ENCODE measurements around the gene CST3.

Gene CST3

GRCh38 chr20:23601715-23602114, 36.0 kb downstream of the CST3 start:
- Histone ChIP-seq H3K27ac (ENCODE audit: extremely low read depth, low read depth, low read length) (no peak overlapping the region), H3K4me1 (ENCODE audit: control insufficient read depth, insufficient read depth, low read length) (no peaks in the 10 kb centered on the region), H3K36me3 (ENCODE audit: control insufficient read depth in 2 of 2, insufficient read depth in 1 of 2, low read length in 2 of 2) (no peaks in the 10 kb centered on the region), H3K4me3 (ENCODE audit: low read depth, low read length) (no peak overlapping the region), H3K9me3 (ENCODE audit: control insufficient read depth, insufficient read depth, low read depth, low read length) (no peaks in the 10 kb centered on the region)
- ChIA-PET CTCF (interaction anchor here (0.6 to 9.3 kb wide), 2 partner anchors 159 to 176 kb away, joined by 3 to 84 read pairs; no protein-coding TSS in a partner anchor), POLR2A (no interaction called here)
- TF ChIP-seq ZSCAN4 (tag by site-specific recombination; IDR thresholded peaks at IDR 0.05): no peak
- no peak for TF ChIP-seq ZNF138 (tag by site-specific recombination; IDR thresholded peaks at IDR 0.05; ENCODE audit: borderline replicate concordance)
- no peak for TF ChIP-seq PRDM6 (tag by site-specific recombination; IDR thresholded peaks at IDR 0.05)

GRCh38 chr20:23598481-23598880, 39.3 kb downstream of the CST3 start:
- 0 out of 2 replicates have a peak, but pooled peaks cover 3% of the 10 kb centered on the region for H3K4me1 ChIP-seq (ENCODE audit: control insufficient read depth, insufficient read depth, low read length)
- POLR2A ChIA-PET: no interaction called here
- no peak overlapping the region for H3K27ac ChIP-seq (ENCODE audit: extremely low read depth, low read depth, low read length)
- no peak overlapping the region for H3K4me3 ChIP-seq (ENCODE audit: low read depth, low read length)
- H3K9me3 ChIP-seq (ENCODE audit: control insufficient read depth, insufficient read depth, low read depth, low read length): no peaks in the 10 kb centered on the region
- TF ChIP-seq ZNF501 (tag by site-specific recombination; IDR thresholded peaks at IDR 0.05) (no peak), IKZF3 (tag by site-specific recombination; IDR thresholded peaks at IDR 0.05) (no peak), ZNF585B (tag by site-specific recombination; IDR thresholded peaks at IDR 0.05) (no peak), ZNF121 (tag by site-specific recombination; IDR thresholded peaks at IDR 0.05) (no peak), HOXA7 (CRISPR knock-in tag; IDR thresholded peaks at IDR 0.05; ENCODE audit: borderline replicate concordance) (no peak), GLIS2 (tag by site-specific recombination; IDR thresholded peaks at IDR 0.05) (no peak), ZNF423 (tag by site-specific recombination; IDR thresholded peaks at IDR 0.05) (no peak), ZNF558 (tag by site-specific recombination; IDR thresholded peaks at IDR 0.05) (no peak), ZNF350 (tag by site-specific recombination; IDR thresholded peaks at IDR 0.05) (no peak), ZNF433 (tag by site-specific recombination; IDR thresholded peaks at IDR 0.05; ENCODE audit: low read depth) (no peak), ZNF132 (tag by site-specific recombination; IDR thresholded peaks at IDR 0.05; ENCODE audit: borderline replicate concordance) (no peak), SP3 (tag by site-specific recombination; IDR thresholded peaks at IDR 0.05) (no peak), ZNF549 (tag by site-specific recombination; IDR thresholded peaks at IDR 0.05) (no peak), ZNF510 (tag by site-specific recombination; IDR thresholded peaks at IDR 0.05; ENCODE audit: insufficient replicate concordance) (no peak)
- no peaks in the 10 kb centered on the region for H3K36me3 ChIP-seq (ENCODE audit: control insufficient read depth in 2 of 2, insufficient read depth in 1 of 2, low read length in 2 of 2)
- CTCF ChIA-PET: interaction anchor here (1.0 to 1.2 kb wide), 2 partner anchors 152 to 156 kb away, joined by 3 to 4 read pairs; no protein-coding TSS in a partner anchor

- TF ChIP-seq SP3 (tag by site-specific recombination; IDR thresholded peaks at IDR 0.05) (no peak), ZFP3 (tag by site-specific recombination; IDR thresholded peaks at IDR 0.05; ENCODE audit: low read depth) (no peak), ZNF2 (tag by site-specific recombination; IDR thresholded peaks at IDR 0.05) (no peak), ZNF561 (tag by site-specific recombination; IDR thresholded peaks at IDR 0.05; ENCODE audit: borderline replicate concordance) (no peak), ZNF621 (tag by site-specific recombination; IDR thresholded peaks at IDR 0.05) (no peak), BCL11A (tag by site-specific recombination; IDR thresholded peaks at IDR 0.05; ENCODE audit: low read depth) (no peak), ZNF391 (tag by site-specific recombination; IDR thresholded peaks at IDR 0.05; ENCODE audit: borderline replicate concordance, low read depth) (no peak), ZBTB26 (tag by site-specific recombination; optimal IDR thresholded peaks at IDR 0.05) (no peak), TCF7L2 (IDR thresholded peaks at IDR 0.05; ENCODE audit: borderline replicate concordance, low read depth, low read length) (no peak), ZNF843 (tag by site-specific recombination; IDR thresholded peaks at IDR 0.05) (no peak), YY1 (tag by site-specific recombination; IDR thresholded peaks at IDR 0.05) (no peak), ZNF610 (tag by site-specific recombination; IDR thresholded peaks at IDR 0.05; ENCODE audit: borderline replicate concordance) (no peak)
- H3K27ac ChIP-seq (ENCODE audit: extremely low read depth, low read depth, low read length): no peak overlapping the region
- ChIA-PET CTCF (interaction anchor here (0.6 to 1.1 kb wide), 2 partner anchors 10 to 15 kb away, joined by 4 read pairs; no protein-coding TSS in a partner anchor), POLR2A (no interaction called here)
- H3K36me3 ChIP-seq (ENCODE audit: control insufficient read depth in 2 of 2, insufficient read depth in 1 of 2, low read length in 2 of 2): no peaks in the 10 kb centered on the region
- H3K4me1 ChIP-seq (ENCODE audit: control insufficient read depth, insufficient read depth, low read length): 0 out of 2 replicates have a peak, but pooled peaks cover 3% of the 10 kb centered on the region
- H3K4me3 ChIP-seq (ENCODE audit: low read depth, low read length): no peak overlapping the region
- H3K9me3 ChIP-seq (ENCODE audit: control insufficient read depth, insufficient read depth, low read depth, low read length): no peaks in the 10 kb centered on the region
These were observed 41.0 kb downstream of the CST3 start for GRCh38 chr20:23596579-23597250.
